Renal pelvis (tissue), 4 donors: ENCODE data around the gene SF3B6. TPM values are rescaled to one million over a fixed set of nuclear protein-coding genes. Genes with fewer than 3 reads are reported as not detected.
A peak's percentile ranks its signal among the peaks of the same experiment; 100 is the strongest.
"Not testable (repeated sequence)": the region's sequence is repeated elsewhere in the genome, so short reads cannot be mapped to it uniquely, and the experiment has no call there.

Source experiments
- DNase-seq: peaks from one replicate; pipeline ENCODE4 v3.0.0-alpha.2; 2013
- polyA plus RNA-seq, 3 donors: library from polyadenylated mRNA; unstranded; fragments of 120-200 nt; gene quantifications; one replicate each; pipeline ENCODE4 v1.2.1, GENCODE V29; 2013; ENCODE audit not compliant: insufficient read length in 3 of 3

SF3B6 gene
- polyA plus RNA-seq, 3 donors, result 125 to 147 (median 130) TPM

DNA sequence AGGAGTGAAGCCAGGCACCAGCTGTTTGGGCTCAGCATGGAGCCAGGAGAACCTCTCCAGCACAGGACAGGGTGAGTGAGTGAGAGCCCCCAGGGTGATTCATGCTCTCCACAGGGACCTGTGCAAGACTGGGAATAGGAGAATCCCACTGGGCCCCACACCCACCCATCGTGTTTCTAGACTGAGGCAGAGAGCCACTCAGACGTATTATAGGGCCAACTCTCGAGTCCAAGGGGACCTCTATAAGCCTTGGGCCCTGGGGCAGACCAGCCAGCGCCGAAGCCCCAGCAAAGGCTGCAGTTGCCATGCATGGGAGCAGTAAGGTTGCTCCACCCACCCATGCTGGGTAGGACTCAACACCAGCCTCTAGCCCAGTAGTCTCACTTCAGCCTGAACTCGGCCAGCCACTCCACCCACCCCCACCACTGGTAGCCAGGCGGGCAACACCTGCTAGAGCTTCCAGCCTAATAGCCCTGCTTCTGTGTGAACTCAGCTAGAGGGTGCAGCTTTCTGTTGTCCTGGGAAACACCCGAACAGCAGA, 28.1 kb upstream of the SF3B6 start:
- DNase-seq, result no peak

- DNase-seq, result no peak
Measured at GRCh38 chr2:24102677-24103076, 26.6 kb upstream of the SF3B6 start.

- no peak for DNase-seq
Measured at GRCh38 chr2:24101992-24102391, 25.9 kb upstream of the SF3B6 start.

DNA sequence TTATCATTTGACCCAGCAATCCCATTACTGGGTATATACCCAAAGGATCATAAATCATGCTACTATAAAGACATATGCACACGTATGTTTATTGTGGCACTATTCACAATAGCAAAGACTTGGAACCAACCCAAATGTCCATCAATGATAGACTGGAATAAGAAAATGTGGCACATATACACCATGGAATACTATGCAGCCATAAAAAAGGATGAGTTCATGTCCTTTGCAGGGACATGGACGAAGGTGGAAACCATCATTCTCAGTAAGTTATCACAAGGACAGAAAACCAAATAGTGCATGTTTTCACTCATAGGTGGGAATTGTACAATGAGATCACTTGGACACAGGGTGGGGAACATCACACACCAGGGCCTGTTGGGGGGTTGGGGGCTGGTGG, 24.6 kb upstream of the SF3B6 start:
- DNase-seq, result not testable (repeated sequence)

DNA sequence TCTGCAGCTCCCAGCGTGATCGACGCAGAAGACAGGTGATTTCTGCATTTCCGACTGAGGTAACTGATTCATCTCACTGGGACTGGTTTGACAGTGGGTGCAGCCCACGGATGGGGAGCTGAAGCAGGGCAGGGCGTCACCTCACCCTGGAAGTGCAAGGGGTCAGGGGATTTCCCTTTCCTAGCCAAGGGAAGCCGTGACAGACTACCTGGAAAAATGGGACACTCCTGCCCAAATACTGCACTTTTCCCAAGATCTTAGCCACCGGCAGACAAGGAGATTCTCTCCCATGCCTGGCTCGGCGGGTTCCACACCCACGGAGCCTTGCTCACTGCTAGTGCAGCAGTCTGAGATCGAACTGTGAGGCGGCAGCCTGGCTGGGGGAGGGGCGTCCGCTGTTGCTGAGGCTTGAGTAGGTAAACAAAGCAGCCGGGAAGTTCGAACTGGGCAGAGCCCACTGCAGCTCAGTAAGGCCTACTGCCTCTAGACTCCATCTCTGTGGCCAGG, 19.1 kb upstream of the SF3B6 start:
- not testable (repeated sequence) for DNase-seq

DNA sequence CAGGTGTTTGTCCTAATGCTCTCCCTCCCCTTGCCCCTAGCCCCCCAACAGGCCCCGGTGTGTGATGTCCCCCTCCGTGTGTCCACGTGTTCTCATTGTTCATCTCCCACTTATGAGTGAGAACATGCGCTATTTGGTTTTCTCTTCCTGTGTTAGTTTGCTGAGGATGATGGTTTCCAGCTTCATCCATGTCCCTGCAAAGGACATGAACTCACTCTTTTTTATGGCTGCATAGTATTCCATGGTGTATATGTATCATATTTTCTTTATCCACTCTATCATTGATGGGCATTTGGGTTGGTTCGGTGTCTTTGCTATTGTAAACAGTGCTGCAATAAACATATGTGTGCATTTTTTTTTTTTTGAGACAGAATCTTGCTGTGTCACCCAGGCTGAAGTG, 17.1 kb upstream of the SF3B6 start:
- DNase-seq, result not testable (repeated sequence)

DNA sequence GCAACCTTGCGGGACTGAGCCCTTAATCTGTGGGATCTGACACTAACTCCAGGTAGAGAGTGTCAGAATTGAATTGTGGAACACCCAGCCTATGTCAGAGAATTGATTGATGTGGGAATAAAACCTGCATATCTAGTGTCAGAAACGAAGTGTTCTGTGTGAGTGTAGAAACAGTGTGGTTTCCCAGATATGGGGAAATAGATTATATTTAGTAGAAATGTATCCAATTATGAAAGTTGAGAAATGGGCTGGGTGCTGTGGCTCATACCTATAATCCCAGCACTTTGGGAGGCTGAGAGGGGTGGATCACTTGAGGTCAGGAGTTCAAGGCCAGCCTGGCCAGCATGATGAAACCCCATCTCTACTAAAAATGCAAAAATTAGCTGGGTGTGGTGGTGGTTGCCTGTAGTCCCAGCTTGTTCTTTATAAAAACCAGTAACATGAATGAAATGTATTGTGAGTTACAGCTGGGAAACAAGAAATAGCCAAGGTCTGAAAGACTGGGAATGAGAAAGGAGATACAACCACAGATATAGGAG, 12.8 kb upstream of the SF3B6 start:
- DNase-seq, result no peak

DNA sequence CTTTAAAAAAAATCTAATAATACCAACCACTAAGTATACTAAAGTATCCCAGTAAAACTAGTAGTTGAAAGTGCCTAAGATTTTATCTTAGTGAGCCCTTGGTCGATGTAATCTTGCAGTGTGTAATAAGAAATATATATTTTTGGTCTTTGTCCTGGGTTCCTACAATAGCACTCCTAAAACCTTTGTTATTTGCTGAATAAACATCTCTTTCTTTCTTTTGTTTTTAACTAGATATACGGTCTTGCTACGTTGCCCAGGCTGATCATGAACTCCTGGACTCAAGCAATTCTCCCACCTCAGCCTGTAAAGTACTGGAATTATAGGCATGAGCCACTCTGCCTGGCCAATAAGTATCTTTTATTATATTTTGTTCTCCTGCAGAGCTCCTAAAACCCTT, 10.9 kb upstream of the SF3B6 start:
- DNase-seq, result no peak

DNA sequence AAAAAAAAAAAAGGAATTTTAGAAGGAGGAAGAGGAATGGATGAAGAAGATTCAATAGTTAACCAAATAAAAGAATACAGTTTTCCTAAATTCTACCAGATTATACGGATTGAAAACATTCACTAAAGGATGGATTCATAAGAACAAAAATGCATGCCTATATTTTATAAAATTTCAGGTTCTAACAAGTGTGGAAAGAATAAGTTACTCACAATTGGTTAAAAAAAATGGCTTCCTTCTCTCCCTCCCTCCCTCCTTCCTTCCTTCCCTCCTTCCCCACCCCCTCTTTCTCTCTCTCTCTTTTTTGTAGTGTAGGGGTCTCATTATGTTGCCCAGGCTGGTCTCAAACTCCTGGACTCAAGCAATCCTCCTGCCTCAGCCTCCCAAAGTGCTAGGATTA, 10.1 kb upstream of the SF3B6 start:
- no peak for DNase-seq

DNA sequence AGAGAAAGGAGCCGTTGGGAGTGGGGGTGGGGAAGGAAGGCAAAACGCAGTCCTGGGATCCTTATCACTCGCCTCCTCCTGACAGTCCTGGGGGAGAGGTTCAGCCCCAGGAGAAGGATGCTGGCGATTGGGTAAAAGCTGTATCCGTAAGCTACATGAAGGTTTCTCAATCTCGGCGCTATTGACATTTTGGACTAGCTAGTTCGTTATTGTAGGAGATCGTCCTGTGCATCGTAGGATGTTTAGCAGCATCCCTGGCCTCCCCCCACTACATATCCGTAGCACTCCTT, 9.0 kb upstream of the SF3B6 start:
- DNase-seq, result no peak

- DNase-seq, result peak; percentile 91
Measured at GRCh38 chr2:24084386-24085199, 8.5 kb upstream of the SF3B6 start, which contains the start of gene TP53I3. TSS of gene TP53I3 (minus strand) at chr2:24084834. CDS start at chr2:24084326, 508 bp downstream.

GRCh38 chr2:24083567-24084385, 7.7 kb upstream of the SF3B6 start:
- DNase-seq, result peak; percentile 82

DNA sequence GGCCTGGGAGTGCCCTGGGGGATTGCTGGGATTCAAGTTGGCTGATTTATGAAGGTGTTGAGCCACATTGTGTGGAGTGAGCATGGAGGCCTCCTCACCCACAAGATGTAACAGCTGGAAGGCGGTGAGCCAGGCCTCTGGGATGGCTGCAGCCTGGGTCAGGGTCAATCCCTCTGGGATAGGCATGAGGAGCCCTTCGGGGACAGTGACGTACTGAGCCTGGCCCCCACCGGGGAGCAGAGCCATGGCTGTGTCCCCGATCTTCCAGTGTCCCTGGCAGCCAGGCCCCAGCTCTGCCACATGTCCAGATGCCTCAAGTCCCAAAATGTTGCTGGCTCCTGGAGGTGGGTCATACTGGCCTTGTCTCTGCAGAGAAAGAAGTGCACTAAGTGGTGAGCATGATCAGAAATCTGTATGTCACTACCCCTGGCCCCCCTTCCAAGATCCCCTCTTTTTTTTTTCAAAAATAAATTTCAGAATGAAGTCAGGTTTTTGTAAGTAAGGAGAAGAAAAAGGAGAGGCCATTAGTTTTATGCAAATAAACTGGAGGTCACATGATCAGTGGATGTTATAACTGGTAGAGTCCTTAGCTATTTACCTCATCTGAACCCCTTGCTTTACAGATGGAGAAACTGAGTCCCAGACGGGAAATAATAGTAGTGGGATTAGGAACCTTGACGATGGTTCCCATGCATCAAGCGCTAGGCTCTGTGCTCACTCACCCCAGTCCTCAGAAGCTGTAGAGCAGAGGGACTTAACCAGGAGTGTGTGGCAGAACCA, 6.9 kb upstream of the SF3B6 start:
- no peak for DNase-seq

- DNase-seq, result no peak
Measured at GRCh38 chr2:24080701-24081100, 4.6 kb upstream of the SF3B6 start.

- no peak for DNase-seq
Measured at GRCh38 chr2:24077879-24078278, 1.8 kb upstream of the SF3B6 start.

- DNase-seq, result no peak
Measured at GRCh38 chr2:24077535-24077877, 1.4 kb upstream of the SF3B6 start.

DNA sequence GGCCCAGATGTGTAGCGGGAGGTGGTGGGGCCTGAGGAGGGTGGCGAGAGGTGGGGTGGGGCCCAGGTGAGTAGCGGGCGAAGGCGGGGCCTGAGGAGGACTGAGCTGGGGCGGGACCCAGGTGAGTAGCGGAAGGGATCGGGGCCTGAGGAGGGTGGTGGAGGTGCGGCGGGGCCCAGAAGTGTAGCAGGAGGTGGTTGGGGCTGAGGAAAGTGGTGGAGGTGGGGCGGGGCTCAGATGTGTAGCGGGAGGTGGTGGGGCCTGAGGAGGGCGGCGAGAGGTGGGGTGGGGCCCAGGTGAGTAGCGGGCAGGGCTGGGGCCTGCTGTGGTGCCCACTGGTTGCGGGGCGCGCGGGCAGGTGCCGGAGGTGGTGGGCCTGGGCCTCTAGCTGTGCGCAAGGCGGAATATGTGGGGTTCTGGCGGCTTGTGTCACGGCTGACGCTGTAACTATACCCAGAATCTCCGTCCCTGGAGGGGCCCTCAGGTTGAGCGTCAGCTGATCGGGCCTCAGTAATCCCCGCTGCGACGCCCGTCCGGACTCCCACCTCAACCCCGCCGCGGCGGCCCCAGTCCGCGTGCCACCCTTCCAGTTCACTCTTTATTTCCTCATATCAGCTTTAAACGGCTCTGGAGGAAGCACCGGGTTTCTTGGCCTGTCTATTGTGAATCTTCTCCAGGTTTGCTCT, 866 bp upstream of the SF3B6 start:
- DNase-seq, result no peak

- DNase-seq, result no peak
Measured at GRCh38 chr2:24075259-24075658, 867 bp downstream of the SF3B6 start.

GRCh38 chr2:24073816-24074215, 2.3 kb downstream of the SF3B6 start:
- DNase-seq, result no peak

- DNase-seq, result no peak
Measured at GRCh38 chr2:24072259-24072658, 3.9 kb downstream of the SF3B6 start.

DNA sequence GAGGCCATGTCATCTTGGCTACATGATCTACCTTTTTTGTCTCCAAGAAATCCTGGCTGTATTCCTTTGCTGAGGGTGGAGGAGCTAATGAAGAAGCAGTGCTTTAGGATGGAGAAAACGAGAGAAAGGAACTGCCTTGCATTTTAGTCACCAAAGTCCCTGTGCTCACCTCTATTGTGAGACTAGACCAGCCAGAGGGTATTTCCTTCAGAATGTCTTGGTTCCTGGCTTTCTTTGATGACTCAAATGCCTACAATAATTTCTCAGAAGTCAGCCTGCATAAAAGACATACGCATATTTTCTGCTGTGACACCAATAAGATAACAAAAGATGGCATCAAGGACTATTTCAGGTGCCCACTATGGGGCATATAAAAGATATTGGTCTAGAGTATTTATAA, 10.8 kb downstream of the SF3B6 start:
- no peak for DNase-seq
